Measurements from ENCODE around the gene FAM180B. TPM values are rescaled to one million over a fixed set of nuclear protein-coding genes. Genes with fewer than 3 reads are reported as not detected.

FAM180B gene
- total and polyA plus RNA-seq, 2 of the 13 experiments (the other 11 are each of a cell fraction or from before 2014, with no cell fraction given), result 0.40 to 1.0 TPM

- no peak; the same call in none of the 2 replicates for TF ChIP-seq E2F5 (CRISPR knock-in tag; conservative IDR thresholded peaks at IDR 0.05)
- TF ChIP-seq ZNF790 (CRISPR knock-in tag; IDR thresholded peaks at IDR 0.05; ENCODE audit: borderline replicate concordance), result peak; percentile 82; the same call in 1 of the 2 replicates
- TF ChIP-seq ZBTB46 (CRISPR knock-in tag; IDR thresholded peaks at IDR 0.05; ENCODE audit: borderline replicate concordance), result no peak
- no peak; the same call in 1 of the 2 replicates for TF ChIP-seq REL (CRISPR knock-in tag; conservative IDR thresholded peaks at IDR 0.05)
- no peak for TF ChIP-seq HOMEZ (CRISPR knock-in tag; IDR thresholded peaks at IDR 0.05; ENCODE audit: low read depth)
- TF ChIP-seq ZNF784 (CRISPR knock-in tag; IDR thresholded peaks at IDR 0.05; ENCODE audit: borderline replicate concordance), result peak; percentile 68; the same call in 1 of the 2 replicates
- no peak; the same call in 1 of the 2 replicates for TF ChIP-seq MEF2D (CRISPR knock-in tag; IDR thresholded peaks at IDR 0.05)
- peak; percentile 74 for TF ChIP-seq MLX (CRISPR knock-in tag; IDR thresholded peaks at IDR 0.05)
- no peak for TF ChIP-seq PLSCR1 (CRISPR knock-in tag; IDR thresholded peaks at IDR 0.05; ENCODE audit: borderline replicate concordance)
- TF ChIP-seq THAP8 (CRISPR knock-in tag; IDR thresholded peaks at IDR 0.05; ENCODE audit: borderline replicate concordance), result peak; percentile 95
- no peak for TF ChIP-seq BCLAF1 (IDR thresholded peaks at IDR 0.05)
- TF ChIP-seq ZNF574 (CRISPR knock-in tag; IDR thresholded peaks at IDR 0.05), result peak; percentile 97
Observed at GRCh38 chr11:47578524-47579494, 7.7 kb upstream of the FAM180B start, which contains the start of the genes KBTBD4 and NDUFS3 (continued).
